HG03066 (cell line): ENCODE data around the gene GNB5.

Experiments
- ATAC-seq: cut with Tn5 transposase; IDR thresholded peaks from one replicate; pipeline ENCODE4 v1.9.1; 2021; ENCODE audit warnings: low read depth; ENCODE audit not compliant: unreplicated experiment

GNB5 gene

GRCh38 chr15:52208306-52208946 lies 17.2 kb upstream of the GNB5 start:
- peak; percentile 80 for ATAC-seq

- no peak for ATAC-seq
Measured at GRCh38 chr15:52207191-52207590, 16.0 kb upstream of the GNB5 start.

GRCh38 chr15:52206446-52206845 lies 15.3 kb upstream of the GNB5 start:
- ATAC-seq = no peak

- ATAC-seq = no peak
Measured at GRCh38 chr15:52204657-52205056, 13.5 kb upstream of the GNB5 start.

- ATAC-seq = no peak
Measured at GRCh38 chr15:52200831-52201365, 9.7 kb upstream of the GNB5 start.

- ATAC-seq = no peak
Measured at GRCh38 chr15:52199271-52199670, 8.1 kb upstream of the GNB5 start.

GRCh38 chr15:52196891-52197290 lies 5.7 kb upstream of the GNB5 start:
- no peak for ATAC-seq

- no peak for ATAC-seq
Measured at GRCh38 chr15:52193791-52194190, 2.6 kb upstream of the GNB5 start.

GRCh38 chr15:52193321-52193720 lies 2.1 kb upstream of the GNB5 start:
- no peak for ATAC-seq

GRCh38 chr15:52186651-52187486 lies 4.3 kb downstream of the GNB5 start:
- no peak for ATAC-seq

- ATAC-seq = no peak
Measured at GRCh38 chr15:52185151-52185561, 6.0 kb downstream of the GNB5 start.

GRCh38 chr15:52184721-52185120 lies 6.5 kb downstream of the GNB5 start:
- ATAC-seq = no peak

- no peak for ATAC-seq
Measured at GRCh38 chr15:52183562-52184173, 7.5 kb downstream of the GNB5 start.

- ATAC-seq = no peak
Measured at GRCh38 chr15:52181938-52182780, 9.0 kb downstream of the GNB5 start.

- no peak for ATAC-seq
Measured at GRCh38 chr15:52180851-52181450, 10.2 kb downstream of the GNB5 start.

GRCh38 chr15:52180196-52180835 lies 10.9 kb downstream of the GNB5 start:
- ATAC-seq = peak; percentile 35

GRCh38 chr15:52179278-52180195 lies 11.7 kb downstream of the GNB5 start:
- peak; percentile 73 for ATAC-seq

GRCh38 chr15:52178765-52179164 lies 12.4 kb downstream of the GNB5 start:
- no peak for ATAC-seq

- no peak for ATAC-seq
Measured at GRCh38 chr15:52172869-52173268, 18.3 kb downstream of the GNB5 start.
